Right kidney (tissue), 9 donors: ENCODE measurements around the gene PHF5A.

Experiments
- DNase-seq: peaks from one replicate; pipeline ENCODE4 v3.0.0-alpha.2; 2016
- long read RNA-seq, 8 donors: transcript quantifications; one replicate each; lab custom pipeline, GENCODE V29; 2026

The PHF5A gene
- long read RNA-seq, donor 1, transcript PHF5A-201 (4 exons, 1,086 nt), result major isoform, 69 of 178 reads
- long read RNA-seq, donor 1, partial matches to known transcripts, result 77 of 178 reads
- long read RNA-seq, donor 1, other reads (novel, unspliced or antisense), result 32 of 178 reads
- long read RNA-seq, donor 2, transcript PHF5A-201 (4 exons, 1,086 nt), result major isoform, 30 of 30 reads
- long read RNA-seq, donor 2, partial matches to known transcripts, result 0 of 30 reads
- long read RNA-seq, donor 2, other reads (novel, unspliced or antisense), result 0 of 30 reads
- long read RNA-seq, donor 3, transcript PHF5A-201 (4 exons, 1,086 nt), result major isoform, 18 of 18 reads
- long read RNA-seq, donor 3, partial matches to known transcripts, result 0 of 18 reads
- long read RNA-seq, donor 3, other reads (novel, unspliced or antisense), result 0 of 18 reads
- long read RNA-seq, donor 4, transcript PHF5A-201 (4 exons, 1,086 nt), result major isoform, 31 of 31 reads
- long read RNA-seq, donor 4, partial matches to known transcripts, result 0 of 31 reads
- long read RNA-seq, donor 4, other reads (novel, unspliced or antisense), result 0 of 31 reads
- long read RNA-seq, donor 5, transcript PHF5A-201 (4 exons, 1,086 nt), result major isoform, 51 of 53 reads
- long read RNA-seq, donor 5, partial matches to known transcripts, result 0 of 53 reads
- long read RNA-seq, donor 5, other reads (novel, unspliced or antisense), result 0 of 53 reads
- long read RNA-seq, donor 6, transcript PHF5A-201 (4 exons, 1,086 nt), result major isoform, 26 of 26 reads
- long read RNA-seq, donor 6, partial matches to known transcripts, result 0 of 26 reads
- long read RNA-seq, donor 6, other reads (novel, unspliced or antisense), result 0 of 26 reads
- long read RNA-seq, donor 7, transcript PHF5A-201 (4 exons, 1,086 nt), result major isoform, 53 of 53 reads
- long read RNA-seq, donor 7, partial matches to known transcripts, result 0 of 53 reads
- long read RNA-seq, donor 7, other reads (novel, unspliced or antisense), result 0 of 53 reads
- long read RNA-seq, donor 8, transcript PHF5A-201 (4 exons, 1,086 nt), result major isoform, 36 of 36 reads
- long read RNA-seq, donor 8, partial matches to known transcripts, result 0 of 36 reads
- long read RNA-seq, donor 8, other reads (novel, unspliced or antisense), result 0 of 36 reads

GRCh38 chr22:41468381-41469217 lies at the start of gene PHF5A, which contains the start of gene ACO2:
TSS of gene PHF5A (minus strand) at chr22:41468692. CDS start at chr22:41468653, 39 bp downstream.
TSS of gene ACO2 (plus strand) at chr22:41469117. CDS start at chr22:41469147, 30 bp downstream.
- peak; percentile 100 for DNase-seq

- DNase-seq, result no peak
These were observed 49.5 kb upstream of the PHF5A start for GRCh38 chr22:41518048-41518347.

GRCh38 chr22:41517172-41518047 lies 48.9 kb upstream of the PHF5A start:
- peak; percentile 54 for DNase-seq

GRCh38 chr22:41516462-41516861 lies 48.0 kb upstream of the PHF5A start:
- no peak for DNase-seq

- DNase-seq, result no peak
These were observed 44.9 kb upstream of the PHF5A start for GRCh38 chr22:41513391-41513790.

- DNase-seq, result peak; percentile 52
These were observed 44.1 kb upstream of the PHF5A start for GRCh38 chr22:41512421-41513194.

- no peak for DNase-seq
These were observed 43.1 kb upstream of the PHF5A start for GRCh38 chr22:41511521-41511968.

GRCh38 chr22:41508770-41509170 lies 40.3 kb upstream of the PHF5A start:
- no peak for DNase-seq

- no peak for DNase-seq
These were observed 39.0 kb upstream of the PHF5A start for GRCh38 chr22:41507330-41508063.

GRCh38 chr22:41505511-41506220 lies 37.2 kb upstream of the PHF5A start:
- DNase-seq, result no peak

GRCh38 chr22:41504816-41505215 lies 36.3 kb upstream of the PHF5A start:
- no peak for DNase-seq

- no peak for DNase-seq
These were observed 35.9 kb upstream of the PHF5A start for GRCh38 chr22:41504397-41504796.

GRCh38 chr22:41501209-41501608 lies 32.7 kb upstream of the PHF5A start:
- no peak for DNase-seq

GRCh38 chr22:41500303-41500702 lies 31.8 kb upstream of the PHF5A start:
- no peak for DNase-seq

- no peak for DNase-seq
These were observed 31.3 kb upstream of the PHF5A start for GRCh38 chr22:41499624-41500280.

- no peak for DNase-seq
These were observed 29.9 kb upstream of the PHF5A start for GRCh38 chr22:41498303-41498835.

- no peak for DNase-seq
These were observed 23.0 kb upstream of the PHF5A start for GRCh38 chr22:41491374-41492100.
